Neural cell (in vitro differentiated cells): ENCODE measurements around the gene IGF1R.

Experiments
- CTCF ChIP-seq: fragments of 450-650 bp; IDR thresholded peaks from 2 replicates; pipeline ENCODE4 v1.5.1; 2014; ENCODE audit warnings: antibody characterized with exemption, mild to moderate bottlenecking, moderate library complexity; ENCODE audit not compliant: poor library complexity, severe bottlenecking
- EP300 ChIP-seq: fragments of 450-650 bp; conservative IDR thresholded peaks from 2 replicates; pipeline ENCODE4 v1.6.1; 2014; ENCODE audit warnings: antibody characterized with exemption, mild to moderate bottlenecking, moderate library complexity; ENCODE audit not compliant: poor library complexity, severe bottlenecking
- EZH2 ChIP-seq: fragments of 200-600, 300-800 bp; shearing (Covaris generic), sonication (generic); IDR thresholded peaks from 2 replicates; pipeline ENCODE4 v1.6.1; 2014; ENCODE audit warnings: antibody characterized with exemption, low read length, borderline replicate concordance, mild to moderate bottlenecking; ENCODE audit not compliant: insufficient read depth, poor library complexity, severe bottlenecking
- RAD21 ChIP-seq: fragments of 450-650 bp; conservative IDR thresholded peaks from 2 replicates; pipeline ENCODE4 v1.6.1; 2014; ENCODE audit warnings: antibody characterized with exemption, mild to moderate bottlenecking, moderate library complexity

GRCh38 chr15:98951493-98952320 is 303.4 kb downstream of the IGF1R start:
- TF ChIP-seq EP300: no peak
- TF ChIP-seq CTCF: no peak
- TF ChIP-seq EZH2: no peak
- TF ChIP-seq RAD21: no peak
